Right lobe of liver (tissue), 4 donors: Measurements from ENCODE around the gene TNPO1.

Source experiments
- CTCF ChIP-seq, 4 donors: fragments of 200-600 bp in 3 of 4; fragments of 450-650 bp in 1 of 4; IDR thresholded peaks; one replicate each; pipeline versions ENCODE4 v1.5.1 to v1.8.0; 2016 to 2022; ENCODE audit warnings: antibody characterized with exemption in 4 of 4, mild to moderate bottlenecking in 2 of 4
- POLR2A ChIP-seq: fragments of 450-650 bp; IDR thresholded peaks from one replicate; pipeline ENCODE4 v1.6.1; 2017; ENCODE audit warnings: antibody characterized with exemption, mild to moderate bottlenecking
- donor health status: DM: no; HTN: no; CAD: no.
- donor health status: DM: no; HTN: no; CAD: no.
- donor health status: DM: no; HTN: yes; CAD: no.

DNA sequence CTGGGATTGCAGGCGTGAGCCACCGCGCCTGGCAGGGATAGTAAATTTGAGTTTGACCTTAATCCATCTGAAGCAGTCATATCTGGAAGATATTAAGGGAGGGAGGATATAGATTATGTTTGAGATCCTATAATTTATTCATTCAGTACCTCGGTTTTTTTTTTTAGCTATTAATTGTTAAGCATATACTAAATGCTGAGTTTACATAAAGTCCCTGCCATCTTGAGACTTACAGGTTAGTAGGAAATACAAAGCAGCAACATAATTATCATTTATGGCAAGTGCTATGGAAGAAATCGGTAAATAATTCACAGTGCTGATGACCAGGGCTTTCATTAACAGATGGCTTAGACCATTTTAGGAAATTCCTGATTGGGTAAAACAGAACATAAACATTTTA, 72.9 kb downstream of the TNPO1 start:
- TF ChIP-seq CTCF (IDR thresholded peaks at IDR 0.05) (no peak), POLR2A (no peak)
